ENCODE data around the gene RDM1. TPM values are rescaled to one million over a fixed set of nuclear protein-coding genes. Genes with fewer than 3 reads are reported as not detected.
"Not testable (repeated sequence)": the region's sequence is repeated elsewhere in the genome, so short reads cannot be mapped to it uniquely, and the experiment has no call there.

RDM1 gene
- total RNA-seq, 1 donor from 2014 or later = 5.3 TPM

DNA sequence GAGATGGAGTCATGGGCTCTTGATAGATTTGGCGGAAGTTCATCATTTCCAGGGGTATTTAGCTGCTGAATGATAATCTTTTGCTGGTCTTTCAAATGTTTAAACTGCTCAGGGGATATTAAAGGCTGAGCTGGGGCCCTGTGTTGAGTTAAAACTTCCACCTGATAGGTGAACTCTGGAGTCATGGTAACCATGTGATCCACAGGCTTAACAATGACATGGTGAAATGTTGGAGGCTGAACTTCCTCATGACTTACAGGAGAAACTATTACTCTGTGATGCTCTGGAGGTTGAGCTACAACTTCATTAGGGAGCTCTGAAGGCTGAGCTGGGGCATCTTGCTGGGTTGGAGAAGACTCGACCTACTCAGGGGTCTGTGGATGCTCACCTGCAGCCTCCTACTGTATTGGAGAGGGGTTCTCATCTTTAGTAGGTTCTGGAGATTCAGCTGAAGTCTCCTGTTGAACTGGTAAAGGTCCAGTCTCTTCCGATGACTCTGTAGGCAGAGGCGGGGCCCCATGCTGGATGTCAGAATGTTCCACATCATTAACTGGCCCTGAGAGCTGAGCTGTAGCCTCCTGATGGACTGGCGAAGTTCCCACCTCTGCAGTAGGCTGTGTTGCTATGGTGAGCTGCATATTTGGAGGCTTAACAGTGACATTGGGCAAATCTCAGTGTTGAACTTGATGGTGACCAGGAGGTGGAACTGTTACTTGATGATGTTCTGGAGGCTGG, 24.2 kb downstream of the RDM1 start:
- no peak for DNase-seq (ENCODE audit: low spot score)
- H3K27ac Mint-ChIP-seq = no peak overlapping the region
- H3K4me3 Mint-ChIP-seq (ENCODE audit: low read depth) = no peak overlapping the region
- H3K27me3 Mint-ChIP-seq (ENCODE audit: low read depth) = no peaks in the 10 kb centered on the region
- intact Hi-C loops (cut with micrococcal nuclease) = no loop called here
- no peaks in the 10 kb centered on the region for H3K36me3 Mint-ChIP-seq (ENCODE audit: low read depth)
- peaks cover 5% of the 10 kb centered on the region for H3K4me1 Mint-ChIP-seq (ENCODE audit: low read depth)
- no peaks in the 10 kb centered on the region for H3K9me3 Mint-ChIP-seq

DNA sequence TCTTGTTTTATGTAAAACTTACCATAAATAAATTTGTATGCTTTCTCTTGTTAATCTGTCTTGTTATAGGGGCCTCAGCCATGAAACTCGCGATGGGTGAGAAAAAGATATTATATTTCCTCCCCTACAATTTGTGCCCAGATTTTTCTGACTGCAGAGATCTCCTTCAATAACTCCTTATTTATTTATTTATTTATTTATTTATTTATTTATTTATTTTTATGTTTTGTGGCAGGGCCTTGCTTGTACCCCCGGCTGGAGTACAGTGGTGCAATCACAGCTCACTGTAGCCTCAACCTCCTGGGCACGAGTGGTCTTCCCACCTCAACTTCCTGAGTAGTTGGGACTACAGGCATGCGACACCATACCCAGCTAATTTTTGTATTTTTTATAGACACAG, 27.1 kb downstream of the RDM1 start:
- H3K27ac Mint-ChIP-seq = no peak overlapping the region
- no peak for DNase-seq (ENCODE audit: low spot score)
- H3K27me3 Mint-ChIP-seq (ENCODE audit: low read depth) = no peaks in the 10 kb centered on the region
- H3K9me3 Mint-ChIP-seq = no peaks in the 10 kb centered on the region
- H3K4me1 Mint-ChIP-seq (ENCODE audit: low read depth) = peaks cover 31% of the 10 kb centered on the region
- no peaks in the 10 kb centered on the region for H3K36me3 Mint-ChIP-seq (ENCODE audit: low read depth)
- no peak overlapping the region for H3K4me3 Mint-ChIP-seq (ENCODE audit: low read depth)
- intact Hi-C loops (cut with micrococcal nuclease) = no loop called here

- Mint-ChIP-seq H3K27ac (no peak overlapping the region), H3K9me3 (no peaks in the 10 kb centered on the region), H3K27me3 (ENCODE audit: low read depth) (no peaks in the 10 kb centered on the region), H3K4me1 (ENCODE audit: low read depth) (peaks cover 38% of the 10 kb centered on the region), H3K36me3 (ENCODE audit: low read depth) (no peaks in the 10 kb centered on the region), H3K4me3 (ENCODE audit: low read depth) (no peak overlapping the region)
- no peak for DNase-seq (ENCODE audit: low spot score)
- intact Hi-C loops (cut with micrococcal nuclease) = no loop called here
Observed at GRCh38 chr17:35901631-35902175, 28.9 kb downstream of the RDM1 start.

- no peaks in the 10 kb centered on the region for H3K36me3 Mint-ChIP-seq (ENCODE audit: low read depth)
- no peak for DNase-seq (ENCODE audit: low spot score)
Observed at GRCh38 chr17:35900708-35901480, 29.7 kb downstream of the RDM1 start.

DNA sequence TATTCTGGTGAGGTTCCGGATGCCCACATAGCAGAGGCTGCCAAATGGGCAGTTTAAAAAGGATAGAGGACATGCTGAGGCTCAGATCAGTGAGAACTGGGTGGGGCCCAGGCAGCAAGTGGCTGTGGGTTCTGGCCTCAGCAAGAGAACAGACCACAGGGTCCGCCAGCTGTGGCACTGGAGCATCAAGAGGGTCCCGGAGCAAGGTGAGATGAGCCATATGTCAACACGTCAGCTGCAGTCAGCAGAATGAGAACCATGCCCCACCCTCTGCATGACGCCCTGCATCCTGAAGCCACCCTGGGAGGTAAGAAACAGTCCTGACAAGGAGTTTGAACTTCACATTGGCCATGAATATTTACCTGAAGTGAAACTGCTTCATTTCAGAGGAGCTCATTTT, 30.3 kb downstream of the RDM1 start:
- H3K4me1 Mint-ChIP-seq (ENCODE audit: low read depth) = peaks cover 51% of the 10 kb centered on the region
- no peaks in the 10 kb centered on the region for H3K36me3 Mint-ChIP-seq (ENCODE audit: low read depth)
- intact Hi-C loops (cut with micrococcal nuclease) = no loop called here
- no peak overlapping the region for H3K4me3 Mint-ChIP-seq (ENCODE audit: low read depth)
- DNase-seq (ENCODE audit: low spot score) = no peak
- no peaks in the 10 kb centered on the region for H3K27me3 Mint-ChIP-seq (ENCODE audit: low read depth)
- no peaks in the 10 kb centered on the region for H3K9me3 Mint-ChIP-seq
- no peak overlapping the region for H3K27ac Mint-ChIP-seq

More at GRCh38 chr17:35900708-35901480, 29.7 kb downstream of the RDM1 start:
- peaks cover 45% of the 10 kb centered on the region for H3K4me1 Mint-ChIP-seq (ENCODE audit: low read depth)
- no peaks in the 10 kb centered on the region for H3K9me3 Mint-ChIP-seq
- no peaks in the 10 kb centered on the region for H3K27me3 Mint-ChIP-seq (ENCODE audit: low read depth)
- H3K4me3 Mint-ChIP-seq (ENCODE audit: low read depth) = no peak overlapping the region
- intact Hi-C loops (cut with micrococcal nuclease) = no loop called here
- peak overlapping the region; percentile 4 for H3K27ac Mint-ChIP-seq

DNA sequence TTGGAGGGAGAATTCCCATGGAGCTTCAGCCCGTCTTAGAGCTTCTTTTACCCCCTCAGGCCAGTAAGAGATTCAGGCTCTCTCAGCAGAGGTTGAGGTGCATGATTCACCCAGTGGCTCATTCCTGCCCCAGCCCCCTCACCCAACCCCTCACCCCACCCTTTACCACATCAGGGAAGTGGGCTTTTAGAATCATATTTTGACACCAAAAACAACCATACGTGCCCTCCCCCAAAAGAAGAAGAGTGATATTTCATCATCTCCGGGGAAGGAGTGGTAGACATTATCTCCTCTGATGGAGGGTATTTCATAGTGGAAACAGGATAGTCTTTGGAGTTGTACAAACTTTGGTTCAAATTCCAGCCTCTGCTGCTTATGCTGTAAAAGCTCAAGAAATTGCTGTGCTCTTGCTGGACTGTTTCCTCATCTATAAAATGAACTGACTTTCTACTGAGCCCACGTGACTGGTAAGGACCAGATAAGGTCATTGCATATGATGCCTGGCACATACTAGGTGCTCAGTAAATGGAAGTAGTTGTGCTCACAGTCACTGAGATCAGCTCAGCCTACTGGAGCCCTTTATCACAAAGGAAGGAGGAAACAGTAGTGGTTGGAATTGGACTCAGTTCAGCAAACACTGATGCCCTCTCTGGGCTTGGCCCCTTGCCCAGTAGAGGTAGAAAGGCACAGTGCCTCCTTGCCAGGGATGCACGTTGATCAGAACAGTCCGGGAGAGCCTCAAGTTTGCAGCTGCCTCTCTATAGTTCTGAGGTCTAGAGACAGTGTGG, 32.1 kb downstream of the RDM1 start:
- Mint-ChIP-seq H3K4me1 (ENCODE audit: low read depth) (peaks cover 53% of the 10 kb centered on the region), H3K9me3 (no peaks in the 10 kb centered on the region), H3K27me3 (ENCODE audit: low read depth) (no peaks in the 10 kb centered on the region), H3K4me3 (ENCODE audit: low read depth) (no peak overlapping the region), H3K27ac (peak overlapping the region; percentile 65), H3K36me3 (ENCODE audit: low read depth) (no peaks in the 10 kb centered on the region)
- intact Hi-C loops (cut with micrococcal nuclease) = loop anchor here (1.0 to 5.0 kb wide), 2 partner anchors 32 to 194 kb away; partner anchors contain the start of genes CCL3 and RDM1
- no peak for DNase-seq (ENCODE audit: low spot score)

DNA sequence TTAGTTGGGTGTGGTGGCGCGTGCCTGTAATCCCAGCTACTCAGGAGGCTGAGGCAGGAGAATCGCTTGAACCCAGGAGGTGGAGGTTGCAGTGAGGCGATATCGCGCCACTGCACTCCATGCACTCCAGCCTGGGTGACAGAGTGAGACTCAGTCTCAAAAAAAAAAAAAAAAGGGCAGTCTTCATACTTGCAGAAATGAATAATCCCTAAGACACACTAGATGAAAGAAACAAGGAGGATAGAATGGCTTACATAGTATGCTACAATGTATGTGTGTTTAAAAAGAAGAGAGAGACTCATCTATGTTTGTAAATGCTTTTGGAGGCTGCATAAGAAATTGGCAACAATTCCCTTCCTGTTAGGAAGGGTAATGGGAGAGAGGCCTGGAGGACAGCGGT, 32.8 kb downstream of the RDM1 start:
- H3K27me3 Mint-ChIP-seq (ENCODE audit: low read depth); H3K36me3 Mint-ChIP-seq (ENCODE audit: low read depth); H3K4me3 Mint-ChIP-seq (ENCODE audit: low read depth); H3K9me3 Mint-ChIP-seq; DNase-seq (ENCODE audit: low spot score): not testable (repeated sequence)
- intact Hi-C loops (cut with micrococcal nuclease) = loop anchor here (1.0 to 5.0 kb wide), 2 partner anchors 33 to 195 kb away; partner anchors contain the start of genes CCL3 and RDM1
- H3K27ac Mint-ChIP-seq = peak overlapping the region; percentile 48
- peaks cover 55% of the 10 kb centered on the region for H3K4me1 Mint-ChIP-seq (ENCODE audit: low read depth)

GRCh38 chr17:35895636-35896587, 34.7 kb downstream of the RDM1 start:
- Mint-ChIP-seq H3K9me3 (no peaks in the 10 kb centered on the region), H3K27ac (peak overlapping the region; percentile 93), H3K36me3 (ENCODE audit: low read depth) (no peaks in the 10 kb centered on the region), H3K4me3 (ENCODE audit: low read depth) (no peak overlapping the region), H3K4me1 (ENCODE audit: low read depth) (peaks cover 64% of the 10 kb centered on the region), H3K27me3 (ENCODE audit: low read depth) (no peaks in the 10 kb centered on the region)
- intact Hi-C loops (cut with micrococcal nuclease) = loop anchor here (1.0 to 5.0 kb wide), 2 partner anchors 16 to 196 kb away; partner anchors contain the start of genes CCL3 and CCL5
- no peak for DNase-seq (ENCODE audit: low spot score)

DNA sequence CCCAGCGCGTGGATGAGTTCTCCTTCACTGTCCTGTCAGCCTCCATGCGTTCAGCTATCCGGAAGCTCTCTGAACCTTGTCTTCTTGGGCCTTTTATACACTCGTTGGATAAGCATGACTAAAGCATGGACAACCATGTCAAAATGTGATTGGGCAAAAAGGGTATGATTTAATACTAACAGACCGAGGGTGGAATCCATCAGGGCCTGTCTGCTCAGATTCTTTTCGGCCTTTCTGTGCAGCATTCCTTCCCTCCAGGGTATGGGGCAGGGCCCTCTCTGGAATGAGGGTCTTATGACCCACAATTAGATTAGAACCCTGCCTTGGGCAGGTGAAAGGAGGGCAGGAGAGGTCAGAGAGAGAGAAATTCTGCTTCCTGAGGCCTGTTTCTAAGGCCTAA, 36.4 kb downstream of the RDM1 start:
- H3K9me3 Mint-ChIP-seq = no peaks in the 10 kb centered on the region
- no peak overlapping the region for H3K4me3 Mint-ChIP-seq (ENCODE audit: low read depth)
- H3K27me3 Mint-ChIP-seq (ENCODE audit: low read depth) = no peaks in the 10 kb centered on the region
- intact Hi-C loops (cut with micrococcal nuclease) = loop anchor here (5.0 kb wide), 1 partner anchor 47 kb away; no protein-coding TSS in a partner anchor
- no peak overlapping the region for H3K27ac Mint-ChIP-seq
- H3K4me1 Mint-ChIP-seq (ENCODE audit: low read depth) = peaks cover 64% of the 10 kb centered on the region
- H3K36me3 Mint-ChIP-seq (ENCODE audit: low read depth) = no peaks in the 10 kb centered on the region
- no peak for DNase-seq (ENCODE audit: low spot score)

GRCh38 chr17:35893751-35894150, 36.8 kb downstream of the RDM1 start:
- no peak for DNase-seq (ENCODE audit: low spot score)
- Mint-ChIP-seq H3K36me3 (ENCODE audit: low read depth) (no peaks in the 10 kb centered on the region), H3K27ac (no peak overlapping the region), H3K9me3 (no peaks in the 10 kb centered on the region), H3K27me3 (ENCODE audit: low read depth) (no peaks in the 10 kb centered on the region), H3K4me1 (ENCODE audit: low read depth) (peaks cover 64% of the 10 kb centered on the region), H3K4me3 (ENCODE audit: low read depth) (no peak overlapping the region)
- intact Hi-C loops (cut with micrococcal nuclease) = loop anchor here (5.0 kb wide), 1 partner anchor 46 kb away; no protein-coding TSS in a partner anchor

- H3K36me3 Mint-ChIP-seq (ENCODE audit: low read depth) = no peaks in the 10 kb centered on the region
- H3K4me3 Mint-ChIP-seq (ENCODE audit: low read depth) = no peak overlapping the region
- peak overlapping the region; percentile 83 for H3K27ac Mint-ChIP-seq
- no peaks in the 10 kb centered on the region for H3K27me3 Mint-ChIP-seq (ENCODE audit: low read depth)
- intact Hi-C loops (cut with micrococcal nuclease) = loop anchor here (1.0 to 5.0 kb wide), 2 partner anchors 12 to 45 kb away; partner anchors contain the start of gene CCL5
- H3K9me3 Mint-ChIP-seq = no peaks in the 10 kb centered on the region
- peaks cover 57% of the 10 kb centered on the region for H3K4me1 Mint-ChIP-seq (ENCODE audit: low read depth)
- no peak for DNase-seq (ENCODE audit: low spot score)
Observed at GRCh38 chr17:35892091-35893035, 38.2 kb downstream of the RDM1 start.

Data from activated T-helper 2 cell treated with anti-CD3 and anti-CD28 coated beads, Interferon-gamma antibody, Interleukin-2, Interleukin-4, amounts not matched to agents 10 μg/mL and 5 μg/mL and 100 μg/mL, durations not matched to agents 14 hours and 24 hours and 36 hours (primary cell).